GOT3 (cell line): ENCODE results near the gene SLC35G3.
A peak's percentile ranks its signal among the peaks of the same experiment; 100 is the strongest.
"Not testable (repeated sequence)": the region's sequence is repeated elsewhere in the genome, so short reads cannot be mapped to it uniquely, and the experiment has no call there.

ENCODE experiments used
- DNase-seq: peaks from one replicate; lab custom pipeline; 2025; ENCODE audit warnings: mixed read lengths; lab: John Stamatoyannopoulos, UW

The SLC35G3 gene

GRCh38 chr17:35194001-35194400, at the start of gene SLC35G3:
TSS of gene SLC35G3 (minus strand) at chr17:35194393. CDS start at chr17:35194307, 86 bp downstream.
- DNase-seq, result not testable (repeated sequence)

- DNase-seq, result no peak
These were observed 49.6 kb upstream of the SLC35G3 start for GRCh38 chr17:35243561-35244340.

GRCh38 chr17:35242805-35243560, 48.8 kb upstream of the SLC35G3 start, which contains the start of gene SLFN5:
TSS of gene SLFN5 (plus strand) at chr17:35243072. CDS start at chr17:35258691, 15,619 bp downstream.
- peak; percentile 74 for DNase-seq

GRCh38 chr17:35242158-35242804, 48.1 kb upstream of the SLC35G3 start:
- no peak for DNase-seq

GRCh38 chr17:35241520-35241919, 47.3 kb upstream of the SLC35G3 start:
- DNase-seq, result no peak

- DNase-seq, result no peak
These were observed 46.7 kb upstream of the SLC35G3 start for GRCh38 chr17:35240861-35241260.

GRCh38 chr17:35239823-35240222, 45.6 kb upstream of the SLC35G3 start:
- no peak for DNase-seq

- DNase-seq, result no peak
These were observed 44.6 kb upstream of the SLC35G3 start for GRCh38 chr17:35238821-35239220.

GRCh38 chr17:35236821-35237220, 42.6 kb upstream of the SLC35G3 start:
- no peak for DNase-seq

- no peak for DNase-seq
These were observed 41.7 kb upstream of the SLC35G3 start for GRCh38 chr17:35235917-35236316.

- no peak for DNase-seq
These were observed 41.1 kb upstream of the SLC35G3 start for GRCh38 chr17:35235289-35235688.

- not testable (repeated sequence) for DNase-seq
These were observed 40.1 kb upstream of the SLC35G3 start for GRCh38 chr17:35234315-35234714.

GRCh38 chr17:35229638-35230037, 35.4 kb upstream of the SLC35G3 start:
- no peak for DNase-seq

GRCh38 chr17:35227546-35227945, 33.4 kb upstream of the SLC35G3 start:
- DNase-seq, result no peak

- no peak for DNase-seq
These were observed 30.2 kb upstream of the SLC35G3 start for GRCh38 chr17:35224436-35224835.

GRCh38 chr17:35222452-35222851, 28.3 kb upstream of the SLC35G3 start:
- DNase-seq, result no peak

- no peak for DNase-seq
These were observed 24.7 kb upstream of the SLC35G3 start for GRCh38 chr17:35218915-35219314.

GRCh38 chr17:35217107-35217506, 22.9 kb upstream of the SLC35G3 start:
- no peak for DNase-seq

- DNase-seq, result no peak
These were observed 20.6 kb upstream of the SLC35G3 start for GRCh38 chr17:35214631-35215273.

- no peak for DNase-seq
These were observed 20.0 kb upstream of the SLC35G3 start for GRCh38 chr17:35214192-35214591.

GRCh38 chr17:35213412-35213940, 19.3 kb upstream of the SLC35G3 start:
- DNase-seq, result no peak

GRCh38 chr17:35212668-35213067, 18.5 kb upstream of the SLC35G3 start:
- DNase-seq, result no peak
